H9 (cell line): ENCODE results near the gene CEP192. TPM values are rescaled to one million over a fixed set of nuclear protein-coding genes. Genes with fewer than 3 reads are reported as not detected.

Experiments
- DNase-seq: peaks from one replicate; pipeline ENCODE4 v3.0.0-alpha.2; 2017
- H2AFZ ChIP-seq: one replicate; pipeline ENCODE4 v1.6.1; 2013; ENCODE audit warnings: mild to moderate bottlenecking, low read length, control low read depth, moderate library complexity
- H2AK5ac ChIP-seq: 2 replicates; pipeline ENCODE4 v1.6.1; 2013; ENCODE audit warnings: low read length, control low read depth, mixed read lengths; ENCODE audit not compliant: insufficient read length
- H2BK120ac ChIP-seq: one replicate; pipeline ENCODE4 v1.6.1; 2013; ENCODE audit warnings: low read depth, mild to moderate bottlenecking, low read length, control low read depth, inconsistent platforms; ENCODE audit not compliant: poor library complexity, severe bottlenecking
- H2BK12ac ChIP-seq: 2 replicates; pipeline ENCODE4 v1.6.1; 2013; ENCODE audit warnings: low read length, control low read depth, mixed read lengths, low read depth; ENCODE audit not compliant: insufficient read length
- H2BK15ac ChIP-seq: 2 replicates; pipeline ENCODE4 v1.6.1; 2013; ENCODE audit warnings: low read depth, low read length, control low read depth
- H2BK20ac ChIP-seq: one replicate; pipeline ENCODE4 v1.6.1; 2013; ENCODE audit warnings: low read depth, mild to moderate bottlenecking, low read length, control low read depth, inconsistent platforms; ENCODE audit not compliant: poor library complexity, severe bottlenecking
- H2BK5ac ChIP-seq: 2 replicates; pipeline ENCODE4 v1.6.1; 2013; ENCODE audit warnings: low read length, control low read depth, mixed read lengths; ENCODE audit not compliant: insufficient read length
- H3K14ac ChIP-seq: 2 replicates; pipeline ENCODE4 v1.6.1; 2013; ENCODE audit warnings: low read length, control low read depth; ENCODE audit not compliant: insufficient read depth
- H3K18ac ChIP-seq: 2 replicates; pipeline ENCODE4 v1.6.1; 2013; ENCODE audit warnings: low read depth, mild to moderate bottlenecking, mixed read lengths, low read length, control low read depth; ENCODE audit not compliant: insufficient read length
- H3K23ac ChIP-seq: 2 replicates; pipeline ENCODE4 v1.6.1; 2013; ENCODE audit warnings: low read length, control low read depth, mixed read lengths, low read depth; ENCODE audit not compliant: insufficient read length
- H3K23me2 ChIP-seq: 2 replicates; pipeline ENCODE4 v1.6.1; 2013; ENCODE audit warnings: low read depth, mild to moderate bottlenecking, mixed read lengths, low read length, control low read depth; ENCODE audit not compliant: insufficient read length, poor library complexity, severe bottlenecking
- H3K27ac ChIP-seq: 2 replicates; pipeline ENCODE4 v1.5.1; 2013; ENCODE audit warnings: low read length, control low read depth, mixed read lengths, low read depth; ENCODE audit not compliant: insufficient read length
- H3K27me3 ChIP-seq: 2 replicates; pipeline ENCODE4 v1.6.1; 2013; ENCODE audit warnings: low read length, control low read depth, inconsistent platforms; ENCODE audit not compliant: insufficient read depth
- H3K4ac ChIP-seq: 2 replicates; pipeline ENCODE4 v1.6.1; 2013; ENCODE audit warnings: low read depth, mild to moderate bottlenecking, control low read depth, inconsistent platforms, low read length, moderate library complexity
- H3K4me1 ChIP-seq: 2 replicates; pipeline ENCODE4 v1.6.1; 2013; ENCODE audit warnings: low read length, control low read depth, inconsistent platforms; ENCODE audit not compliant: insufficient read depth
- H3K4me2 ChIP-seq: 2 replicates; pipeline ENCODE4 v1.6.1; 2013; ENCODE audit warnings: low read length, control low read depth, mixed read lengths; ENCODE audit not compliant: insufficient read length, insufficient read depth
- H3K56ac ChIP-seq: 2 replicates; pipeline ENCODE4 v1.6.1; 2013; ENCODE audit warnings: low read depth, mild to moderate bottlenecking, mixed read lengths, low read length, control low read depth; ENCODE audit not compliant: insufficient read length
- H3K79me1 ChIP-seq: 2 replicates; pipeline ENCODE4 v1.6.1; 2013; ENCODE audit warnings: low read depth, mild to moderate bottlenecking, moderate library complexity, low read length, control low read depth, inconsistent platforms; ENCODE audit not compliant: insufficient read depth, poor library complexity, severe bottlenecking
- H3K79me2 ChIP-seq: 2 replicates; pipeline ENCODE4 v1.6.1; 2013; ENCODE audit warnings: low read length, control low read depth, inconsistent platforms; ENCODE audit not compliant: insufficient read depth
- H3K9ac ChIP-seq: 2 replicates; pipeline ENCODE4 v1.6.1; 2013; ENCODE audit warnings: low read length, control low read depth, mixed read lengths; ENCODE audit not compliant: insufficient read length; ENCODE audit errors: extremely low read depth
- H3K9me3 ChIP-seq: one replicate; pipeline ENCODE4 v1.6.1; 2013; ENCODE audit warnings: low read depth, low read length, inconsistent platforms; ENCODE audit not compliant: control insufficient read depth
- H3T11ph ChIP-seq: one replicate; pipeline ENCODE4 v1.6.1; 2013; ENCODE audit warnings: mild to moderate bottlenecking, low read length, control low read depth, inconsistent platforms
- H4K20me1 ChIP-seq: one replicate; pipeline ENCODE4 v1.6.1; 2013; ENCODE audit not compliant: control insufficient read depth, insufficient read length, insufficient read depth
- H4K5ac ChIP-seq: 2 replicates; pipeline ENCODE4 v1.6.1; 2013; ENCODE audit warnings: low read depth, mild to moderate bottlenecking, mixed read lengths, low read length, control low read depth; ENCODE audit not compliant: insufficient read length
- H4K8ac ChIP-seq: replicated peaks from 2 replicates; pipeline ENCODE4 v1.6.1; 2013; ENCODE audit warnings: low read length, control low read depth, mixed read lengths, low read depth; ENCODE audit not compliant: insufficient read length
- H4K91ac ChIP-seq: 2 replicates; pipeline ENCODE4 v1.6.1; 2013; ENCODE audit warnings: low read depth, mild to moderate bottlenecking, moderate library complexity, mixed read lengths, low read length, control low read depth; ENCODE audit not compliant: insufficient read length
- H3K27ac Mint-ChIP-seq, 3 experiments: 2 replicates in 2 of 3; 3 replicates in 1 of 3; pipeline ENCODE4 v1.8.0; 2020 to 2021; ENCODE audit warnings: mixed read lengths in 3 of 3, mild to moderate bottlenecking in 1 of 3, moderate library complexity in 1 of 3
- H3K27me3 Mint-ChIP-seq: 2 replicates; pipeline ENCODE4 v1.8.0; 2021; ENCODE audit warnings: low read depth, mild to moderate bottlenecking, moderate library complexity, mixed read lengths
- H3K36me3 Mint-ChIP-seq, 3 experiments: 2 replicates in 2 of 3; 3 replicates in 1 of 3; pipeline ENCODE4 v1.8.0; 2020 to 2021; ENCODE audit warnings: low read depth in 3 of 3, mixed read lengths in 3 of 3; ENCODE audit not compliant: insufficient read depth in 1 of 3
- H3K4me1 Mint-ChIP-seq, 2 experiments: 2 replicates each; pipeline ENCODE4 v1.8.0; 2020; ENCODE audit warnings: mixed read lengths in 2 of 2
- H3K4me3 Mint-ChIP-seq, 2 experiments: 2 replicates in 1 of 2; 3 replicates in 1 of 2; pipeline ENCODE4 v1.8.0; 2020 to 2021; ENCODE audit warnings: mild to moderate bottlenecking in 2 of 2, mixed read lengths in 2 of 2, moderate library complexity in 1 of 2
- H3K9me3 Mint-ChIP-seq, 2 experiments: 2 replicates in 1 of 2; 3 replicates in 1 of 2; pipeline ENCODE4 v1.8.0; 2020; ENCODE audit warnings: mild to moderate bottlenecking in 2 of 2, mixed read lengths in 2 of 2, moderate library complexity in 1 of 2
- CTCF ChIP-seq: fragments of 200-600 bp; sonication (generic); conservative IDR thresholded peaks from 3 replicates; pipeline ENCODE4 v1.8.0; 2021; ENCODE audit warnings: antibody characterized with exemption, mild to moderate bottlenecking
- WGBS: extraction: QIAGEN DNeasy Blood & Tissue Kit; methylation state at CpG from one replicate; pipeline ENCODE4 v1.1.7; 2013; ENCODE audit warnings: missing lambda C conversion rate, low lambda C conversion rate, mixed read lengths; ENCODE audit not compliant: insufficient read length; ENCODE audit errors: extremely low coverage; 5-methylcytosine and 5-hydroxymethylcytosine counted together
- total RNA-seq: library from RNA; stranded (reverse); gene quantifications from 2 replicates; pipeline ENCODE4 v1.2.1, GENCODE V29; 2021

The CEP192 gene
- total RNA-seq, 1 experiment from 2014 or later: 23.5 TPM

GRCh38 chr18:13120255-13120654 lies 129.1 kb downstream of the CEP192 start:
- Histone ChIP-seq H3K79me1 (no peaks in the 10 kb centered on the region), H3K23me2 (no peaks in the 10 kb centered on the region), H3K9ac (no peak overlapping the region), H3K4me1 (no peaks in the 10 kb centered on the region), H4K8ac (no peak overlapping the region), H4K5ac (no peak overlapping the region), H2AFZ (no peak overlapping the region), H2BK15ac (no peak overlapping the region), H2BK120ac (no peak overlapping the region), H2BK20ac (no peak overlapping the region), H3K9me3 (no peaks in the 10 kb centered on the region), H2BK5ac (no peak overlapping the region), H3K79me2 (no peaks in the 10 kb centered on the region), H3K23ac (no peak overlapping the region), H3K4me2 (no peak overlapping the region), H4K20me1 (no peaks in the 10 kb centered on the region), H3T11ph (no peak overlapping the region), H3K27me3 (no peaks in the 10 kb centered on the region), H3K18ac (no peak overlapping the region), H3K56ac (no peak overlapping the region), H3K14ac (no peak overlapping the region), H2AK5ac (no peak overlapping the region), H4K91ac (no peak overlapping the region), H3K27ac (no peak overlapping the region), H2BK12ac (no peak overlapping the region), H3K4ac (no peak overlapping the region)
- Mint-ChIP-seq H3K36me3 (peaks cover 13 to 32% (median 28%) of the 10 kb centered on the region in 3 experiments; a peak in 6 of 7 replicates), H3K27ac (no peak overlapping the region), H3K27me3 (0 out of 2 replicates have a peak, but pooled peaks cover 1% of the 10 kb centered on the region), H3K4me1 (no peaks in the 10 kb centered on the region), H3K9me3 (no peaks in the 10 kb centered on the region), H3K4me3 (no peak overlapping the region)
- DNase-seq: no peak
- no CpG with 5 or more reads among the region's 3 CpGs for WGBS
- TF ChIP-seq CTCF: no peak
